ENCODE data around the gene IFT81.
"Not testable (repeated sequence)": the region's sequence is repeated elsewhere in the genome, so short reads cannot be mapped to it uniquely, and the experiment has no call there.

Gene IFT81

DNA sequence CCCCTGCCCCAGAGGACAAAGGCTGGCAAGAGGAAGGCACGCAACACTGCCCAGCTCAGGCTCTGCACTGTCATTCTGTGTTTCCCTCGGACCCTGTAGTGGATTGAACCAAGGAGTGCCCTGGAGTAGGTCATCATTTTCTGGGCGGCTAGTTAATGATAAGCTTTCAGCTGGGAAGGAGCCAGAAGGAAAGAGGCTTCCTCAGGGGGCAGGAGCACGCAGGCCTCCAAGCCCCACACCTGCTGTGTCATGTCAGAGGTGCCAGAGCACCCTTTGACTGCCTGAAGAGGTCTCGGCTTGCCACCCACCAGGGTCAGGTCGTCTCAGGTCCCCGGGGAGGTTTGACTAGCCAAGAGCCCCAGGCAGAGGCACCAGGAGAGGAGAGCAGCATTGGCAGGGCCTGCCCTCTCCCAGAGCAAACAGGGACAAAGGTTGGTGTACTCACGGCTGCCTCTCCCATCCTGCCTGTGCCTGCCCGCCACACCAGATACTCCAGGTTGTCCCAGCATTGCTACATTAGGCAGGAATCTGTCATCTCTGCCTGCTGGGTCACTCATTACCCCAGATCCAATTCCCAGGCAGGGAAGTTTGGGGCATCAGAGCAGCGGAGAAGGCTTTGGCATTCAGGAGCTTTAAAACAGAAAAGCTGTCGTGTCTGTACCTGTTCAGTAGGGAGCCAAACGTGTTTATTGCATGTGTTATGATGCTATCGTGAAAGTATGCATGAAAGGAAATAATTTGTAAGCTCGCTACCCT, 123.4 kb downstream of the IFT81 start:
- DNase-seq, result no peak

DNA sequence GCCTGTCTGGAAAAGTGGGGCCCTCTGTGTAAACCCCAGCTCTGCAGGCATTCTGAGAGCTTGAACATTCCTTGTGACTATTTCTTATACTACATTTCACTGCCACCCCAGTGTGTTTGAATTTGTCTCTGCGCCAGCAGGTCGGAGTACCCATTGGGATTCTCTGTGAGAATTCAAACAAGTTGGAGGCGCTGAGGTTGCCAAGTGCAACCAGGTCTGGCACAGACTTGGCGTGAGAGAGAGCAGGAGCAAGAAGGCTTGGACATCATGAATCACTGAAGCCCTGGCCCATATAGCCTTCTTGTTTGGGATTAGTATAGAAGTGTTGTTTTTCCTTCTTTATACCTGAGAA, 123.9 kb downstream of the IFT81 start:
- no peak for DNase-seq

DNA sequence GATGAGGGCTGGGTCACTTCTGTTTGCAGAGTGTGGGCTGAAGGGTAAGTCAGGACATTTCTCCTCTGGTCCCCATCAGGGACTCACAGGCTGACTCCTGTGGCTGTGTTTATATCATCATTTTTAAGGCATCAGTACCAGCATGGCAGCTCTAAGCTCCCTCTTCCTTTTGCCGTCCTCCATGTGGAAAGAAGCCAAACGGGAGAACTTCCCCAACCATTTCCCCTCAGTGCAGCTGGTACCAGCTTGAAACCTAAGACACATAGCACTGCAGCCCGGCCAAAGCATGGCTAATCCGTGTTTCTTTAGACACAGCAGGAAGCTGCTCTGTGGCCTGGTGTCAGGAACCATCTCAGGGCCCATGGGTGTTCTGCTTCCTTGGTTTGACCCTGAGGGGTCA, 124.9 kb downstream of the IFT81 start:
- DNase-seq, result peak in 1 of 2 experiments; percentile 7

DNA sequence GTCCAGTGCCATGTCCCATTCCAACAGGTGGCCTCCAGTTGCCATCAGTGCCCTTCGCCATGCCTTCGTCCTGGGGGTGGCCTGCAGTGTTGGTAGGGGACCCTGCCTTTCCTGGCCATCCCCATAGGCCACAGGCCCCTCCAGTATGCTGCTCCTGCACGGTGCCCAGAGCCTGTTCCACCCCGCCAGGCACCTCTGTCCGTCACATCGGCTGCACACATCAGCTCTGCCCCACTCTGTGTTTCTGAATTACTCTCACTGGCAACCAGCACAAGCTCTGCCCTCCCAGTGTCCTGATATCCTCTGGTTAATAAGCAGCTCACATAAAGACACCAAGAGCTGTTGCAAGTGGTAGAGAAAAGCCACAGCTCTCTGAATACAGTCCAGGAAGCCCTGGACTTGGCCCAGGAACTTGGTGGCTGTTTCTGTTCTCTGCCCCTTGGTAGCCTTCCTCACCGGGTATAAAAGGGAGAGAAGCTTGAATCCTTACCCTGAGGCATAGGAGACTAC, 125.6 kb downstream of the IFT81 start:
- peak in 1 of 2 experiments; percentile 8 for DNase-seq

DNA sequence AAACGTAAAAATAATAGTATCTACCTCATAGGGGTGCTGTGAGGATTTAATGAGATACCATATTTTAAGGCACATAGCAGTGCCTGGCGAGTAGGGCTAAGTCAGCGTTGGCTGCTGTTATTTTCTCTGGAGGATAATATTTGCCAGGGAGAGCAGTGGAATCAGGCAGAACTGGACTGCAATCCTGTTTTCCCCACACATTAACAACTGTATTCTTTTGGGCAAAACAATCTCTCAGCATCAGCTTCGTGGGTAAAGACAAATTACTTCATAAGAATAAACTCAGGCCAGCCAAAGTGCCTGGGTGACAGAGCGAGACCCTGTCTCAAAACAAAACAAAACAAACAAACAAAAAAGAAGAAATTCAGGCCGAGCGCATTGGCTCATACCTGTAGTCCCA, 127.2 kb downstream of the IFT81 start:
- no peak for DNase-seq

DNA sequence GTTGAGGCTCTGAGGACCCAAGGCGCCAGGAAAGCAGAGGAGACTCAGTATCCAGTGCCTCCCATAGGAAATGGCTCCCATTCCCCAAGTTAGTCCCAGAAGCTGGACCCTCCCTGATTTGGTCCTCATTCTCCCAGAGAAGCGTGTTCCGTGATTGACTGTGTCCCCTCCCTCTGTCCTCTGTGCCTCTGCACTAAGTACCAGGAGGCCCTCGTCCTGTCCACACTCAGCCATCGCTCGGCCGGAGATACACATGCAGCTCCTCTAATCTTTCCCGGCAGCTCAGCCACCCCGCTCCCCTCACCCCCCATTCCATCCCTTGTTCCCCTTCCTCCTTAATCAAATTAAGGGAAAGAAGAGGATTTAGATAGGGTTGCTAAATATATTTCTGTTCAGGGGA, 128.6 kb downstream of the IFT81 start:
- no peak for DNase-seq

DNA sequence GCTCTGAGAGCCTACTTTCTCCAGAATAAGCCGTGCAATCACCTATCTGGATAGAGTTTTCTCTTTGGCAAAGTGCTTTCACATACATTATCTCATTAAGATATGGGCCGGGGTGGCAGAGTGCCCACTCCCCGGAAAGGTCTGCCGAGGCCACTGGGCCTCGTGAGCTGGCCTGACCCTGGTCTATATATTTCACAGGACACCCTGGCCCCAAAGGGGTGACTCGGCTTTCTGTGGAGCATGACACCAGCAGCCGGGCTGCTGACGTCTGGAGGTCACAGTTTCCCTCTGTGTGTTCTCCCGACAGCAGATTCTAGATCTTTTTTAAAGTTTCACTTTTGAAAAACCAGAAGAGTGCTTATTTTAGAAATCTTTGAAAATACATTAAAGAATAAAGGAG, 129.0 kb downstream of the IFT81 start:
- no peak for DNase-seq

DNA sequence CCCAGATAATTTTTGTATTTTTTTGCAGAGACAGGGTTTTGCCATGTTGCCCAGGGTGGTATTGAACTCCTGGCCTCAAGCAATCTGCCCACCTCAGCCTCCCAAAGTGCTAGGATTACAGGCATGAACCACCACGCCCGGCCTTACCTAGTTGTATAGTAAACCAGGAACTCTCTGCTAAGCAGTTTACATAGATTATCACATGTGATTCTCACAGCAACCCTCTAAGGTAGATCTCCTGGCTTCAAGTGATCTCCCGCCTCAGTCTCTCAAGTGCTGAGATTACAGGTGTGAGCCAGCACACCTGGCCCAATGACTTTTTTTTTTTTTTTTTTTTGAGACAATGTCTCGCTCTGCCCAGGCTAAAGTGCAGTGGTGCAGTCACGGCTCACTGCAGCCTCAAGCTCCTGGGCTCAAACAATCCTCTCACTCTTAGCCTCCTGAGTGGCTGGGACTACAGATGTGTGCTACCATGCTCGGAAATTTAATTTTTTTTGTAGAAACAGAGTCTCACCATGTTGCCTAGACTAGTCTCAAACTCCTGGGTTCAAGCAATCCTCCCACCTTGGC, 130.9 kb downstream of the IFT81 start:
- DNase-seq, result no peak

DNA sequence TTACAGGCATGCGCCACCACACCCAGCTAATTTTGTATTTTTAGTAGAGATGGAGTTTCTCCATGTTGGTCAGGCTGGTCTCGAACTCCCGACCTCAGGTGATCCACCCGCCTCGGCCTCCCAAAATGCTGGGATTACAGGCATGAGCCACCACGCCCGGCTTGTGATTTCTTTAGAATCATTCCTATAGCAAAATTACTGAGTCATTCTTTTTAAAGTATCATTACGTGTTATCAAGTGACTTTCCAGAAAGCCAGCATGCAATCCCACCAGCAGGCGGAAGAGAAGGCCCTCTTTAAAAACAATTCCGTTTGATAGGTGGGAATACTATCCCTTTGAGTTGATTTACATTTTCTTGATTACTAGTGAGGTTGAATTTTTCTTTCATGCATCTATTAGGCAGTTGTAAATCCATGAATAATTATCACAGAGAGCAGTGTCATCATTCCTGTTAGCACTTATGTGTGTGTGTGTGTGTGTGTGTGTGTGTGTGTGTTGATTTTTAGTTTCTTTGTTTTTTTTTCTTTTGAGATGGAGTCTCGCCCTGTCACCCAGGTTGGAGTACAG, 131.8 kb downstream of the IFT81 start:
- not testable (repeated sequence) for DNase-seq

DNA sequence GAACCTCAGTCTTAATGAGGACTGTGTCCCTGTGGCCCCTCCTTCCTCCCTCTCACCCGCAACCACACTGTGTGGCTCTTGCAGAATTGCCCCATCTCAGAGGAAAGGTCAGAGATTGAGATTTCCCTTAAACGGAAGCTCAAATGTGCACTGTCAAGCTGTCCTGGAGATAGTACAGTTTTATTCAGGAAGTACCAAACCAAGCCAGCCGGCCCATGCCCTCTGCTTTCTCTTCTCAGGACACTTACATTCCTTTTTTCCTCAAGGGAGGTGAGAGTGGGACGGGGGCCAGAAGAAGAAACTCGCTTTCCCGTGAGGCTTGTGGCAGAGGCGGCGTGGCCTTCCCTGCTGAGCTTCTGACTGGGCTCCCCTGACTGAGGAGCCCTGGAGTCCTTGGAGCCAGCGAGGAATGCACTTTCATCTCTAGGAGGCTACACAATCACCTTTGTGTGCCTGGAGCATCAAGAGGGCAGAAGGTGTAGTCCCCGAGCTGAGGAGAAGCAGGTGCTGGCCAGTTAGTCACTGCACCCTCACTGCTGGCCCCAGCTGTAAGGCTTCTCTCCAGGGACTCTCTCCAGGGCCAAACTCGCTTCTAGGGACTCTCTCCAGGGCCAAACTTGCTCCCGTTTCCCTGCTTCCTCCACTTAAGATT, 132.7 kb downstream of the IFT81 start:
- DNase-seq, result no peak

DNA sequence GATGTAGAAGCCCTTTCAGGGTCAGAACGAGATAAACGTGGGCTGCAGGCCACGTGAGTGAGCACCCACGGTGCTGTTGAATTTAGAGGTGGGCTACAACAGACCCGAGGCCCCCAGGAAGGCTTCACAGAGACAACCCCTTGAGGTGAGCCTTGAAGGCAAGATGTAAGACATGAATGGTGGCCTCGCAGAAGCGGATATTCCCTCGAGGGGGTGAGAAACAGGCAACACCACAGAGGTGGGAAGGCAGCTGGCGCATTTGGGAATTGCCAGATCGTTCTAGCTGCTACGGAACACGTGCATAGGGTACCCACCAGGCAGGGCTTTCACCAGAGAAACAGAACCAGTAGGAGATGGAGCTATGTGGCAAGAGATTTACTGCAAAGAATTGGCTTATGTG, 134.3 kb downstream of the IFT81 start:
- no peak for DNase-seq

DNA sequence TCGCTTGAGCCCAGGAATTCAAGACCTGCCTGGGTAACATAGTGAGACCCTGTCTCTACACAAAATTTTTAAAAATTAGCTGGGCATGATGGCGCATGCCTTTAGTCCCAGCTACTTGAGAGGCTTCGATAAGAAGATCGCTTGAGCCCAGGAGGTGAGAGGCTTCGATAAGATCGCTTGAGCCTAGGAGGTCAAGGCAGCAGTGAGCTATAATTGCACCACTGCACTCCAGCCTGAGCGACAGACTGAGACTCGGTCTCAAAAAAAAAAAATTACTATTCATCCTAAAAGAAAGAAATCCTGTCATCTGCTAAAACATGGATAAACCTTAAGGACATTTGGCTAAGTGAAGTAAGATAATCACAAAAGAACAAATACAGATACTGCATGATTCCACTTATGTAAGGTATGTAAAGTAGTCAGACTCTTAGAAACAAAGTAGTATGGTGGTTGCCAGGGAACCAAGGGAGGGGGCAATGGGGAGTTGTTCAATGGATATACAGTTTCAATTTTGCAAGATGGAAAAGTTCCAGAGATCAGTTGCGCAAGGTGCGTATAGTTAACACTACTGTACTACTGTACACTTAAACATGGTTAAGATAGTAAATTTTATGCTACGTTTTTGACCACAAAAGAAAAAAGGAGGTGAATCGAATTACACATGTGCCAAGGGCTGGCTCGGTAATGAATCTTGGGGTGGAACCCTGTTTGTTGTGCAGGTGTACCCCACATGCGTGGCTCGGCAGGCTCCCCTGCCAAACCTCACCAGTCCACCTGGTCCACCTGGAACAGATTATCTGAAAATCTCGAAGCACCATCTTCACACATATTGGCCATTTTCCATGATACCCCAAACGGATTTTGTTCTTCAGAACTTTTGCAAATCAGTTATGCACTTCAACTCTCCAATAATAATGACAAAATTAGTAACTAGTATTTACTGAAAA, 138.6 kb downstream of the IFT81 start:
- DNase-seq, result no peak

DNA sequence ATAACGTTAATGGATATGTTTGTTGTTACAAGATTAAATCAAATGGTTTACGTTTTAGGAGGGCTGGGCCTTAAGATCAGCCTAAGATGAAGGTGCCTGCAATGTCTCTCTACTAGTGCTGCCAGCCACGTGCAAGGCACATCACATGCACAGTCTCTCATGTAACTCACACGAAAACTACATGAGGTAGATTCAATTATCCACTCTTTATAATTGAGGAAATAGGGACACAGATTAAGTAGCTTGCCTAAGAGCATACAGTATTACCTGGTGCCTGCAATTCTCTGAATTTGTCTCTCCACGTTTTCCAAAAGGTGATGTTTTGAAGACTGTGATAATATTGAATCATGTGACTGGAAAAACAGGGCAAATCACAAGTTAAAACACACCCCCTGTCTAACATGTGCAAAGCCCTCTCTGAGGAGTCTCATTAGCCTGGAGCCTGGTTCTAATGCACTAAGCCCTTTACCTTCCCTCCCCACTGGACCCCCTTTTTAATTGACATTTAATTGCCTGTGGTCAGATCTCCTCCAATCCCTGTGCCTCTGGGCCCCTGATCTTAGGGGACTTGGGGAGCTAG, 142.3 kb downstream of the IFT81 start:
- no peak for DNase-seq

DNA sequence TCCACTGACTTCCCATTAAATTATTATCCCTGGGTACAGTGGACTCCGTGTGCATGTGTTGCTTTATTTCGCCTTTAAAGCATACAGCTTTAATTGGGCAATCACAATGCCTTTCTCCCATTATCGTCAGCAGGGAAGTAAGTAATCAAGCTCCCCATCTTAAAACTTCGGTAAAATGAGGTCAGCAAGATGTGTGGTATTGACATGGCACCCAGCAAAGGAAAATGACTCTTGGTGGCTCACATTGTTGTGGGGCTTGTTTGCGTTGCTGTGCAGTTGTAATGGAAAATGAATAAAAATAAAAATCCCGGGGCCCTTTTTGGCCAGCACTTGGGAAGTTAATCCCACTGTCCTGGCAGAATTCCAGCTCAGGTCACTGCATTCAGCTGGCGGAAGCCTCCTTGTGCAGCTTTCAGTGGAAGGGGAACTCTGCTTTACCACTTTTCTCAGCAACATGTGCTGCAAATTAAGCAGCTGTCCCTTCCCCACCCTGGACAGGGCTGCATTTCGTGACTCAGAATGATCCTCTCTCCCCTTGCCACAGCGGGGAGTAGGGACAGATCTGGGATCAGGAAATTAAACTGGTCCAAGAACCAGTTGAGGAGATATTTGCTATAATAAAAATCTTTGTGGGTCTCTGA, 142.9 kb downstream of the IFT81 start:
- DNase-seq, result no peak

Measured in activated T-cell treated with anti-CD3 and anti-CD28 coated beads, Interleukin-2, amount 50 U/mL, for 48 hours (primary cell).